Pancreas (tissue), 10 donors: Measurements from ENCODE around the gene DHRSX. TPM values are rescaled to one million over a fixed set of nuclear protein-coding genes. Genes with fewer than 3 reads are reported as not detected.

Source experiments
- ATAC-seq, 4 donors: fragments of 200-7000 bp; cut with Tn5 transposase; one replicate each; pipeline versions ENCODE4 v1.8.0 to v1.9.1; 2020; ENCODE audit warnings: mild to moderate bottlenecking in 4 of 4, moderate library complexity in 4 of 4
- DNase-seq, 6 donors: peaks; one replicate each; pipeline ENCODE4 v3.0.0-alpha.2; 2020
- FAIRE-seq: peaks from 2 replicates; lab custom pipeline; 2012; peaks lifted over from hg19 to GRCh38; lab: Jason Lieb, UNC
- H3K27ac ChIP-seq, 4 donors: fragments of 200-600 bp; sonication (generic); 1 replicate in 3 of 4; 2 replicates in 1 of 4; pipeline versions ENCODE4 v1.5.0 to v1.8.0; 2020
- H3K27me3 ChIP-seq, 4 donors: fragments of 200-600 bp; one replicate each; pipeline ENCODE4 v1.8.0; 2021
- H3K36me3 ChIP-seq, 3 donors: fragments of 200-600 bp; sonication (generic) in 1 of 3; one replicate each; pipeline versions ENCODE4 v1.5.0 to v1.8.0; 2020 to 2021
- H3K4me1 ChIP-seq, 3 donors: fragments of 200-600 bp; one replicate each; pipeline ENCODE4 v1.8.0; 2021
- H3K4me3 ChIP-seq, 4 donors: fragments of 200-600 bp; sonication (generic) in 2 of 4; one replicate each; pipeline versions ENCODE4 v1.5.0 to v1.8.0; 2020 to 2021
- H3K9me3 ChIP-seq, 4 donors: fragments of 200-600 bp; one replicate each; pipeline ENCODE4 v1.8.0; 2021
- CTCF ChIP-seq, 4 donors: fragments of 200-600 bp; sonication (generic) in 3 of 4; IDR thresholded peaks; one replicate each; pipeline versions ENCODE4 v1.5.0 to v1.8.0; 2021; ENCODE audit warnings: antibody characterized with exemption in 4 of 4
- WGBS, 2 donors: extraction: QIAGEN DNeasy Blood & Tissue Kit; methylation state at CpG; one replicate each; pipeline ENCODE4 v1.1.7; 2013; 5-methylcytosine and 5-hydroxymethylcytosine counted together
- intact Hi-C, 3 donors: fragments of 100-400 bp; cut with DNase I; formaldehyde crosslinking; loops; one replicate each; pipeline versions ENCODE4 v1.11.1 to v1.14.2; 2022
- polyA plus RNA-seq, 2 donors: library from polyadenylated mRNA; stranded (reverse); fragments of 200-250 nt; gene quantifications; one replicate each; pipeline ENCODE4 v1.2.3, GENCODE V29; 2013
- total RNA-seq, 6 donors: library from RNA; stranded (reverse); fragmentation: NEBNext Ultra II Directional in 4 of 6; extraction: Animal tissue kit (Norgen Biotek cat#: 25700) in 4 of 6; gene quantifications; one replicate each; pipeline versions ENCODE4 v1.2.1 to v1.2.4, GENCODE V29; 2021 to 2023
- donor health status: healthy with polysubstance abuse.
- donor health status: DM: no; HTN: no; CAD: no; lungs with moderate emphysema.
- donor health status: DM: no; HTN: no; CAD: no.
- donor health status: control.
- donor health status: control.
- donor health status: Bipolar disorder and iron deficiency.
- donor health status: DM: yes; HTN: yes; CAD: no.
- donor health status: DM: no; HTN: no; CAD: no.
- donor health status: DM: no; HTN: no; CAD: no.
- donor health status: DM: yes; HTN: yes; CAD: no.

Gene DHRSX
- total and polyA plus RNA-seq, 8 donors = 8.1 to 26.5 (median 17.2) TPM

GRCh38 chrX:2231570-2232192 is 269.1 kb downstream of the DHRSX start:
- no peak for FAIRE-seq
- no peak for ATAC-seq
- H3K36me3 ChIP-seq = no peaks in the 10 kb centered on the region
- no peak for TF ChIP-seq CTCF (IDR thresholded peaks at IDR 0.05)
- 97 to 98% methylated on average over 2 of the region's 2 CpGs for WGBS, 2 donors
- H3K4me1 ChIP-seq = no peaks in the 10 kb centered on the region
- intact Hi-C loops = no loop called here
- H3K4me3 ChIP-seq = no peak overlapping the region
- H3K9me3 ChIP-seq = no peaks in the 10 kb centered on the region
- no peak overlapping the region for H3K27ac ChIP-seq
- no peak for DNase-seq
- H3K27me3 ChIP-seq = no peaks in the 10 kb centered on the region

- Histone ChIP-seq H3K9me3 (no peaks in the 10 kb centered on the region), H3K36me3 (no peaks in the 10 kb centered on the region), H3K27ac (no peak overlapping the region), H3K27me3 (no peaks in the 10 kb centered on the region), H3K4me1 (no peaks in the 10 kb centered on the region), H3K4me3 (no peak overlapping the region)
- 97 to 98% methylated on average over 4 of the region's 4 CpGs for WGBS, 2 donors
- ATAC-seq = no peak
- no peak for TF ChIP-seq CTCF (IDR thresholded peaks at IDR 0.05)
- FAIRE-seq = no peak
- intact Hi-C loops = no loop called here
- DNase-seq = no peak
Measured at GRCh38 chrX:2230457-2230856, 270.3 kb downstream of the DHRSX start.

- no peaks in the 10 kb centered on the region for H3K9me3 ChIP-seq
- ATAC-seq = no peak
- no peak for DNase-seq
- no peaks in the 10 kb centered on the region for H3K4me1 ChIP-seq
- WGBS, 2 donors = 85 to 91% methylated on average over 2 of the region's 2 CpGs
- H3K4me3 ChIP-seq = no peak overlapping the region
- intact Hi-C loops = no loop called here
- H3K36me3 ChIP-seq = no peaks in the 10 kb centered on the region
- no peaks in the 10 kb centered on the region for H3K27me3 ChIP-seq
- no peak overlapping the region for H3K27ac ChIP-seq
- no peak for FAIRE-seq
- no peak for TF ChIP-seq CTCF (IDR thresholded peaks at IDR 0.05)
Measured at GRCh38 chrX:2228536-2228935, 272.2 kb downstream of the DHRSX start.

- Histone ChIP-seq H3K4me1 (no peaks in the 10 kb centered on the region), H3K27me3 (no peaks in the 10 kb centered on the region), H3K27ac (no peak overlapping the region), H3K4me3 (no peak overlapping the region), H3K36me3 (no peaks in the 10 kb centered on the region), H3K9me3 (no peaks in the 10 kb centered on the region)
- intact Hi-C loops = no loop called here
- ATAC-seq (no peak), FAIRE-seq (no peak), DNase-seq (no peak)
- TF ChIP-seq CTCF (IDR thresholded peaks at IDR 0.05) = no peak
- 93 to 94% methylated on average over 6 of the region's 6 CpGs for WGBS, 2 donors
Measured at GRCh38 chrX:2226906-2227656, 273.7 kb downstream of the DHRSX start.

GRCh38 chrX:2226182-2226581 is 274.6 kb downstream of the DHRSX start:
- FAIRE-seq = no peak
- WGBS, 2 donors = 81% methylated on average over 9 of the region's 9 CpGs
- Histone ChIP-seq H3K9me3 (no peaks in the 10 kb centered on the region), H3K27me3 (no peaks in the 10 kb centered on the region), H3K4me1 (no peaks in the 10 kb centered on the region), H3K27ac (no peak overlapping the region), H3K36me3 (peaks cover 0 to 4% (median 0%) of the 10 kb centered on the region in 3 donors), H3K4me3 (no peak overlapping the region)
- ATAC-seq = no peak
- TF ChIP-seq CTCF (IDR thresholded peaks at IDR 0.05) = no peak
- intact Hi-C loops = no loop called here
- no peak for DNase-seq
